UCSD-AML1 (cell line): ENCODE measurements around the gene SGCA.
A peak's percentile ranks its signal among the peaks of the same experiment; 100 is the strongest.

ENCODE experiments used
- DNase-seq: peaks from one replicate; lab custom pipeline; 2025; ENCODE audit not compliant: unreplicated experiment; lab: John Stamatoyannopoulos, UW

Gene SGCA

DNA sequence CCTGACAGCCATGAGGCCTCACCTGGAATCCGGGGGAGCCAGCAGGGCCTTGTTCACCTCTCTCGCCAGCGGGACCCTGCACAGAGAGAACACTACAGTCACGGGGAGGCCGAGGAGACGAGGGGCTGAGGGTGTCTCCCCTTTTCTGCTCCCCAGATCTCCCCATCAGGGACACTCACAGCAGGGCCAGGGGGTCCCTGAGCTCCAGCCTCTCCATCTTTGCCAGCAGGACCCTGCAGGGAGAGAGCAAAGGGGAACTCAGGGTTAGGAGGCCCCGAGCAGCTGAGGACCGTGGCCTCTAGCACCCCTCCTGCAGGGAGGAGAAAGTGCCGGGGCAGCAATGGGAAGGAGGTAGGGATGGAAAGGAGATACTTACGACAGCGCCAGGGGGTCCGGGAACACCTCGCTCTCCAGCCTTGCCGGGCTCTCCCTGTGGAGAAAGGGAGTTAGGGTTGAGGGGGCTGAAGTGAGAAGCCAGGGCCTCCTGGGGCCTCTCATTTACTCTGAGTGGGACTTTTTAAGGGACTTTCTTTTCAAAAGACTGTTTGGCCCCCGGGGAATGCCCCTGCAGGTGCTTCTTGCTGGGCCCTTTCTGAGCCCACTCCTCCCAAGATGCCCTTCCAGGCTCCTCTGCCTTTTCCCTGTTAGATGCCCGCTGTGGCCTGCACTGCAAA lies 26.9 kb downstream of the SGCA start:
- no peak for DNase-seq

DNA sequence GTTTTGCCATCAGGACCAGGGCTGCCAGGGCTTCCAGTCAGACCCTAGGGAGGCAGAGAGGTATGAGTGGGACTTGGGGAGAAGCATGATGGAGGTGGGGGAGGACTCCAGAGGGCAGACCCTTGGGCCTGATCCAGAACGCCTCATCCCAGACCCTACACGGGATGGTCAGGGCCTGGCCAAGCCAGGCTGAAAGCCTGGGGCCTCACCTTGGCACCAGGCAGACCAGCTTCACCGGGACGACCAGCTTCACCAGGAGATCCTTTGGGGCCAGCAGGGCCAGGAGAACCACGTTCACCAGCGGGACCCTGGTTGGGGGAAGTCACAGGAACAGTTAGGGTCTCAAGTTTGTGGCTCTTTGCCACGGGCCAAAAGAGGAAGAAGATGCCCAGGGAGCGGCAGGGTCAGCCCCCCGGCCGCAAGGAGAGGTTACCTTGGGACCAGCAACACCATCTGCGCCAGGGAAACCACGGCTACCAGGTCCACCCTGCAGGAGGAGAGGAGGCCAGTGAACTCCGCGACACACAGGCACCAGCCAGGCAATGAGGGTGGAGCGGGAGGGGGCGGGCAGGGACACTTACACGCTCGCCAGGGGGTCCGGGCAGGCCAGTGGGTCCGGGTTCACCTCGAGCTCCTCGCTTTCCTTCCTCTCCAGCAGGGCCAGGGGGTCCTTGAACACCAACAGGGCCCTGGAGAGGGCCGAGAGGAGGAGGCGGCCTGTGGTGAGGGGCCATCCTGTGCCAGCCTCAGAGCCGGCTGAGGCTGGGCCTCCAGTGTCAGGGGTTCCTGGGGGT lies 28.5 kb downstream of the SGCA start:
- no peak for DNase-seq

DNA sequence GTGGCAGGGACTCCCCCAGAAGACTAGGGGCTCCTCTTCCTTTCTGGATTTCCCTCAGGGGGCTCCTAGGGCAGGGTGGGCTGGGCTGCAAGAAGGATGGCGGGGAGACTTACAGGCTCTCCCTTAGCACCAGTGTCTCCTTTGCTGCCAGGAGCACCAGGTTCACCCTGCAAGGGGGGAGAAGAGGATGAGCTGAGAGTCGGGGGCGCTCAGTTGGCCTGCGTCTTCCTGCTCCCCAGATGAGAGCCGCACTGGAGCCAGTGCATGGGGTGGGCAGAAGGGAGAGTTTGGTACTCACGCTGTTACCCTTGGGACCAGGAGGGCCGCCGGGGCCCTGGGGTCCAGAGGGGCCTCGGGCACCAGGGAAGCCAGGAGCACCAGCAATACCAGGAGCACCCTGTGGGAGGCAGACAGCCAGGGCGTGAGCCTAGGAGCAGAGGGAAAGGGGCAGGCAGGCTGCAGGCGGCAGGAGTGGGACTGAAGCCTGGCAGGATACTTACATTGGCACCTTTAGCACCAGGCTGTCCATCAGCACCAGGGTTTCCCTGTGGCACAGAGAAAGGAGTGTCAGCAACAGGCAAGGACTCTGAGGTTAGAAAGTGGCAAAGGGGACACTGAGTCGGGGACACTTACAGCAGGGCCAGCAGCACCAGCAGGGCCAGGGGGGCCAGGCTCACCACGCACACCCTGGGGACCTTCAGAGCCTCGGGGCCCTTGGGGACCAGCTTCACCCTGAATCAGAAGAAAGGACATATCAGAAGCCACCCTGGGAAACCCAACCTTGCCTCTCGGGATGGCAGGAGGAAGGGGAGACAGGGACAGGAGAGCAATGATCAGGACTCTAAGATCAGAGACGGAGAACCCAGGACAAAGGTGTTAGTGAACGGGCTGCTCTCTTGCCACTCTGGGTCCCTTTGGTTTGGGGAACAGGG lies 29.4 kb downstream of the SGCA start:
- DNase-seq = no peak

DNA sequence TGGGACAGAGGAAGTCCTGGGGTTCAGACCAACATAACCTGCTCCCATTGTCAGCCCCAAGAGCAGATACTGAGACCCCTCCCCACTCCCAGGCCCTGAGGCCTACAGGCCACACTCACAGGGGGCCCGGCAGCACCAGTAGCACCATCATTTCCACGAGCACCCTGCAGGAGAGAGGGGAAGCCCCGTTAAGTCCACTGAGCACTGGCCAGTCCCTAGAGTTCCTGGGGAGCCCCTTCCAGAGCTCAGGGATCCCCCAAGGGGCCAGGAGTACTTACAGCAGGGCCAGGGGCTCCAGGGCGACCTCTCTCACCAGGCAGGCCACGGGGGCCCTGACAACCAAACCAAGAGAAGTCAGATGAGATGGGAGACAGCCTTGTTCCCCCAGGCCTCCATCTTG lies 30.2 kb downstream of the SGCA start:
- no peak for DNase-seq

DNA sequence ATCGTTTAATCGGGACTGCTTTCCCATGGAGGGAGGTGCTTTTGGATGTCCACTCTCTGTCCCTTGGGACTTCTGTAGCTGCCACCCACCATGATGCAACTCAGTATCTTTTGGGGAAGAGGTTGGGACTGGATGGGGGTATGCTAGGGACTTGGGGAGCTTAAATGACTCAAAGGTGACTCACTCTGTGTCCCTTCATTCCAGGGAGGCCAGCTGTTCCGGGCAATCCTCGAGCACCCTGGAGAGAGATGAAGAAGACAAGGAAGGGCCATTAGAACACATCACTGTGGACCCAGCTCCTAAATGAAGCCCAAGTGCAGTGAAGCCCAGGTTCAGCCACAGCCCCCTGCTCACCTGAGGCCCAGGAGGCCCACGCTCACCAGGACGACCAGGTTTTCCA lies 31.0 kb downstream of the SGCA start:
- DNase-seq = no peak

DNA sequence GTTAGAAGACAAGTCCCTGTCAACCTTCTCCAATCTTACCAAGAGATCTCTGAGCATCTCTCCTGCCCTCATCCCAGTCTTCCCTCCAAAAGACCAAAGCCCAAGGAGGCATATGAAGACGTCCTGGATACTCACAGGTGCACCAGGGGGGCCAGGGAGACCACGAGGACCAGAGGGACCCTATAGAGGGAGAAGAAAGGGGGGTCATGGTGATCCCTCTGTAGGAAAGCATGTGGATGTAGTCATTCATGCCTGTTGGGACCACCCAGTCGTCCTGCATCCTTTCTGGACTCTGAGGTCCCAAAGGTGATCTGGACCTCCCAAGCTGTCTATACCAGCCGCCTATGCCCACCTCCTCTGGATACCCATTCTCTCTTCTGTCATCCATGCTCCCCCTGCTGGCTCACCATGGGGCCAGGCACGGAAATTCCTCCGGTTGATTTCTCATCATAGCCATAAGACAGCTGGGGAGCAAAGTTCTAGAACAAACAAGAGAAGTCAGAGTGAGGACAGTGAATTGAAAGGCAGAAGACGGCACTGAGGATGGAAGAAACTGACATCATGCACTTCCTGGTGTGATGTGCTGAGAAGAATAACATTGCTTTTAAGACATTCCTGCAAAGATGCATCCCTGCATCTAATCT lies 32.3 kb downstream of the SGCA start:
- DNase-seq = peak; percentile 75

DNA sequence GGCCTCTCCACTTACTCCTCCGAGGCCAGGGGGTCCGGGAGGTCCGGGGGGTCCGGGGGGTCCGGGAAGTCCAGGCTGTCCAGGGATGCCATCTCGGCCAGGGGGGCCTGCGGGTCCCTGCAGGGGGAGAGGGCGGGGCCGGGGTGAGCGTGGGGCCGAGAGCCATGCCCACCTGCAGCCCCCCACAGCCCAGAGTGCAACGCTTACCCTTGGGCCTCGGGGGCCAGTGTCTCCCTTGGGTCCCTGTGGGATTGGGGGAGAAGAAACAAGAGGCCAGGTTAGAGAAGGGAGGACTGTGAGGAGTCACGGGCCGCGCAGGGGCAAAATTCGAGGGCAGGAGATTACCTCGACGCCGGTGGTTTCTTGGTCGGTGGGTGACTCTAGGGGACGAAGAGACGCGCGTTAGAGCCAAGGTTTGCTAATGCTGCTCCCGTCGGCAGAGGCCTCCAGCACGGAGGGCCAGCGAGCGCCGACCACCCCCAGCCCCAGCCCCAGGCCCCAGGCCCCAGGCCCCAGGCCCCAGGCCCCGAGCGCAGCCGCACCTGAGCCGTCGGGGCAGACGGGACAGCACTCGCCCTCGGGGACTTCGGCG lies 33.5 kb downstream of the SGCA start:
- DNase-seq = no peak

DNA sequence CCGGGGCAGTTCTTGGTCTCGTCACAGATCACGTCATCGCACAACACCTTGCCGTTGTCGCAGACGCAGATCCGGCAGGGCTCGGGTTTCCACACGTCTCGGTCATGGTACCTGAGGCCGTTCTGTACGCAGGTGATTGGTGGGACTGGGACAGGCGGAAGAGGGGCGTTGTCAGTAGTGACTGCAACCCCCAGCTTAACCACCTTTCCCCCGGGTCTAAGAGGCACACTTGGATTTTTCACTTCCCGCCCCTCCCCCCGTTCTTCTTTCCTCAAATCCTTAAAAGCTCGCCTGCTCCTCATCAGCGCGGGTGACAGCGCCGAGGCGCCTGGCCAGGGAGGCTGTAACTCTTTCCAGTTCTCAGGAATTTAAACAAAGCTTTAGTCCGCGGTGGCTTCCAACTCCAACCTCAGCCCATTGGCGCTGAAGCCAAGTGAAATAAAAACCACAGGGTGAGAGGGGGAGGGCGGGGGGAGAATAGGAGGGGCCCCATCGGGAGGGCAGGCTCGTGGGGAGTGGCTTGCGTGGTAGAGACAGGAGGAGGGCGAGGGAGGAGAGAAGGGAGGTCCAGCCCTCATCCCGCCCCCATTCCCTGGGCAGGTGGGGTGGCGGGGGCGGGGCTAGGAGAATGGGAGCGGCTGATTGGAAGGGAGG lies 34.1 kb downstream of the SGCA start:
- peak; percentile 85 for DNase-seq

DNA sequence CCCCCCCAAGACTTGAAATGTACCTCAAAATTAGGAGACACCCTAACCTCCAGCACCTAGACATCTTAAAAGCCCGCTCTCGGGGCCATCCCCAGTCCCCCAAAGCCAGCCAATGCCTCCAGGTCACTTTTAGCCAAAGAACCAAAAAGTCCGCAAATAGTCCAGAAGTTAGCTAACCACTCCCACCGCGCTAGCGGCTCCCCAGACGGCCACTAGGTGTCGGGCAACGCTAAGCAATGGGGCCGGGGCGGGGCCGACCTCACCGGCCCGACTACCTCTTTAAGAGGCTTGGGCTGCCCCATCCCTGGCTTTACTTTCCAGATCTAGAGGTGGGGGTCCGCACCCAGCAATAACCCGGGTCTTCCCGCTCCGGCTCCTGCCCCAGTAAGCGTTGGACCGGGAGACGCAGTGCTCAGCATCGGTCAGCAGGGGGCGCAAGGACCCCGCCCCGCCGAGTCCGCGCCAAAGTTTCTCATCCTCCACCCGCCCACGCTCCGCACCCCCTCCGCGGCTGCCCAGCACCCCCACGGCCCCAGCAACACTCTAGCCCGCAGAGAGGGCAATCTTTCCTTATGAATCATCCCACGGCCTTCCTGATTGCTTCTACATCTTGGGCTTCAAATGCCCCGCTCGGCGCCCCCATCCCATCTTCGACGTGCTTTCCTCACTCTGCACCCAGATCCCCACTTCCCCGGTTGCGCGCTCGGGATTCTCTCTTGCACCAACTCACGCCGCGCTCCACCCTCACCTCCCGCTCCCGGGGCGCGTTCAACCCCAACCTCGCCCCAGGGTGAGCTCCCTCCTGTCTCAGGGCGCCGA lies 34.9 kb downstream of the SGCA start:
- peak; percentile 85 for DNase-seq

DNA sequence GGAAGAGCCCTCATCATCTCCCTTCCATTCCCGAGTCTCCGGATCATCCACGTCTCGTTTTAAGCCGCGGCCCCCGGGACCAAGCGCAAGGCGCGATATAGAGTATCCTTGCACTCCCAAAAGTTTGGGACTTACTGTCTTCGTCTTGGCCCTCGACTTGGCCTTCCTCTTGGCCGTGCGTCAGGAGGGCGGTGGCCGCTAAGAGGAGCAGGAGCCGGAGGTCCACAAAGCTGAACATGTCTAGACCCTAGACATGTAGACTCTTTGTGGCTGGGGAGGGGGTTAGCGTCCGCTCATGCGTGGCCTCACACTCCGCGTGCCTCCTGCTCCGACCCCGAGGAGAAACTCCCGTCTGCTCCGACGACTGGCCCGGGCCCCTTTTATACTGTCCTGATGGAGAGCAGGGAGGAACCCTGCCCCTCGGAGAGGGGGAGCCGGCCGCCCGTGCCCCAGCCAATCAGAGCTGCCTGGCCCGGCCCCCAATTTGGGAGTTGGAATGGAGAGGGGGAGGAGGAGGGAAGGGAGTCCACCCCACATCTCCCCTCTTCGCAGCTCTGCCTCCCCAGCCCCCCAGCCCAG lies 35.6 kb downstream of the SGCA start, which contains the start of gene COL1A1:
TSS of gene COL1A1 (minus strand) at position 356 of the 579 bp plus-strand sequence. CDS start at position 238, 118 bp downstream.
- no peak for DNase-seq

DNA sequence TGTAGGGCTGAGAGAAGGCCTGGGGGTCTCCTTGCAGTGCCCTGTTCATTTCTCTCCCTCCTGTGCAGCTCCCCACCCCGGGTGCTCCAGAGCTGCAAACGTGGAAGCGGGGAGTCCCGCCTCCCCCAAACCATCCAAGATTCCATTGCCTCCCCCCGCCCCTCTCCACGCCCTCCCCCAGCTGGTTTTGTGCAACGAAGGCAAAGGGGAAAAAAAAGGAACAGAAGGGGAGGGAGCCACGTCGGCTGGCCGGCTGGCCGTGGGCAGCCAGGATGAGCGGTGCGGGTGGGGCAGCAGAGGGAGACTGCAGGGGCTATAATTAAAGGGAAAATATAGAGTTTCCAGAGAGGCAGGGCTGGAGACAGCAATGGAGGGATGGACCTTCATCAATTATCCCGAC lies 37.3 kb downstream of the SGCA start:
- DNase-seq = no peak

DNA sequence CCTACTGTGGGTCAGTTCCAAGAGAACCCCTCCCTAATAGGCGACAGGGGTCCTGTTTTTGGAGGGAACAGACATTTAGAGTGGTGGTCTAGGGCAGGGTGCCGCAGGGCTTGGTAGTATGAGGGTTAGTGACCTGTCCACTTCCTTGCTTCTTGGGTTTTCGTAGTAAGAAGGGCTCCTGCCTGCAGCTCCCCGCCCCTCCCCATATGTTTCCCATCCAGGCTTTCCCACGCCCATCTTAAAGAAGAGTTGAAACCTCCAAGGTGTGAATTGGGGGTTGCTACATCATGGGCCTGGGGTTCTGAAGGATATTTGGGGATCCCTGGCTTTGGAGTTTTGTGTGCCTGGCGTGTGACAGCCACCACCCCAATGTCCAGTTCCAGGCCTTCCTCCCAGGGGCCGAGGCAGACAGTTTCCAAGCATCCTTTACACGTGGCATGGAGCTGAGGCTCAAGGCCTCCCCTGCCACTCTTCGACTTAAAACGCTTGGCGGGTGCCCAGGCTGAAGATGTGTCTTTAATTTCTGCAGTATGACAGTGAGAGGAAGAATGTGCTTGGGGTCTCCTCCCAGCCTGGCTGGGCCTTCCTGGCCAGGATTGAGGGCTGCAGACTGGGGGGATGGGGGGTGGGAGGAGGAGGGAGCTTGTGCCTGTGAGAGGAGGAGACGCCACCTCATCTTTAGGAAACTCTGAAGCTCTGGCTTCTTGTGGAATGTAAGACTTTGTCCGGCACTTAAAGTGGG lies 38.0 kb downstream of the SGCA start:
- no peak for DNase-seq

DNA sequence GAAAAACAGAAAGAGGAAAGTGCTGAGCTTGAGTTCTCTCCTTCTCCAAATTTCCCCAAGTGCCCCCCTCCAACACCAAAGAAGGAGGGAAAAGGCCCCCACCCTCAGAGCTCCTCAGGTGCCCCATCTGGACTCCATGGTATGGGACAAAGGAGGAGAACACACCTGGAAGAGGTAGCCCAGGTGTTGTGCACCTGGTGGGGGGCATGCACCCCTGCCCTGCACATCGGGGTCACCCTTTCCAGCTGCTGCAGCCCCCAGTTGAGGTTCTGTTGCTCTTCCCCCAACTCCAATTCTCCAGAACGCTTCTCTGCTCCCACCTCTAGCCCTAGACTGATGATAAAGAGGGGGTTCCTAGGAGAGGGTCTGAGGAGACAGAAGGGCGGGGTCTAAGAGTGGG lies 38.6 kb downstream of the SGCA start:
- no peak for DNase-seq

DNA sequence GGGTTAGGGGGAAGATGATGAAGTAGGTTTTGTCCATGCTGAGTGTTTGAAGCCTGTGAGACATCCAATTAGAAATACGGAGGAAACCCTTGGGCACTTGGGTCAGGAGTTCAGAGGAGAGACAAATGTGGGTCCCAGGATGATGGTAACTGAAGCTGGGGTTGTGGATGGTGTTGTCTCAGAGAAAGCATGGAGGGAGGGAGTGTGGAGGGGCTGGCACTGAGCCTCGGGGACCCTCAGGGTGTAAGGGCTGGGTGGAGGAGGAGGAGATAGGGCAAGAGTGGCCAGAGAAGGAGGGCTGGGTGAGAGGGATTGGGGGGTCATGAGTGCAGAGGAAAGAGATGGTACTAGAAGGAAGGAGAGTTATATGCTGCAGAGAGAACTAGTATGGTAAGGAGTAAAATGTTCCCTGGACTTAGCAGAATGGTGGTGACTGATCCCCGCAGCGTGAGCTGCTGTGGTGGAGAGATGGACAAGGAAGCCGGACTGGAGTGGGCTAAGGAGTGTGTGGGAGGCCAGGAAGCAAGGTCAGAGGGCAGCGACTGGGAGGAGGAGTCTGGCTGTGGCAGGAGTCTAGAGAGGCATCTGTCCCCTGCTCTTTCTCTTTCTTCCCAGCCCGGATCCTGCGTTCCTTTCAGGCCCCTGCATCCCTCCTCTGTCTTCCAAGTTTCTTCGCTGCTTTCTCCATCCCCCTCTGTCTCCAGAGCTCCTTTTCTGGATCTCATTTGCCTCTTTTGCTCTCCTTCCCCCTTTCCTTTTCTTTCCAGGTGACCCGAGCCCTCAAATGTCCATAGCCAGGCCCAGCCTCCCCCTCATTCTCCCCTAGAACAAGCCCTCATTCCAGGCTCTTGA lies 39.5 kb downstream of the SGCA start:
- no peak for DNase-seq

DNA sequence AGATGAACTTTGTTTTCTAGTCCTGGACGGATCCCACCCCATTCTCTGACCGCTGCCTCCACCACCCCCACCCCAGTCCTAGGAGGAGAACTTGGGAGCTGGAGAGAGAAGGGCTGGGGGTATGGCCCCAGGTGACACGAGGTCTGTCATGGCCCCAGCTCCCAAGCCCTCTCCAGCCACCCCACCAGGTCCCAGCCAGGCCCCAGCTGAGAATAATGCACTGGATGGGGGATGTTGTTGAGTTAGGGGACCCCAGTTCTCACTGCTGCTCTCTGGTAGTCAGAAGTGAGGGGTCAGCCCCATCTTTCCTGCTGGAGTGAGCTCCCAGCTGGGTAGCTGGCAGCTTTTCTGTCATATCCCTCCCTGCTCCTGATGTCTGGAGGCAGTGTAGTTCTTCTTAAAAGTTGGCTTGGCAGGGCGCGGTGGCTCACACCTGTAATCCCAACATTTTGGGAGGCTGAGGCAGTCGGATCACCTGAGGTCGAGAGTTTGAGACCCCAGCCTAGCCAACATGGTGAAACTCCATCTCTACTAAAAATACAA lies 40.2 kb downstream of the SGCA start:
- no peak for DNase-seq

DNA sequence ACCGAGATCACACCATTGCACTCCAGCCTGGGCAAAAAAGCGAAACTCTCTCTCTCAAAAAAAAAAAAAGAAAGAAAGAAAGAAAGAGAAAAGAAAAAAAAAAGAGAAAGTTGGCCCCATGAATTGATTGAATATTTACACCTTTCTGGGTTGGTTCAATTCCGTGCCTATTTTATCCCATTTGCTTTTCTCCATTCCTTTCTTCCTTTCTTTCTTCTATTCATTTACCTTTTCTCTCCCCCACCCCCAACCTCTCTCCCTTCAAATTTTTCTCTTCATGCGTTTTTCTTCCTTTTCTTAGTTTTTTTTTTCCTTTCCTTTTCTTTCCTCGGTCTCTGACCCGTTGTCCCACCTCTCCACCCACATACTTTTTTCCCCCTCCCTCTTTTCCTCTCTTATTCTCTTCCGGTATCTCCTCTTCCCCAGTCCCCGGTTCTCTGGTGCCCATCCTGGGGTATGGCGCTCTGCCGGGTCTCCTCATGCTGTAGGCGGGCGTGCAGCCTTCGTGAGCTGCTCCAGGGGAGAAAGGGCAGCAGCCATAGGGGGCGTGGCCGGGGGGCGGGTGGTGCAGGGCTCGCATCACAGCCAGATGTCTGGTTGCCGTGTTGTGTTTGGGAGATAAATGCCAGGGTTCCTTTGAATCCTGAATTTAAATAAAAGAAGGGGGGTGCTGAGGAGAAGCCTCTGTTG lies 40.9 kb downstream of the SGCA start:
- DNase-seq = no peak
